Testis (tissue), 3 donors: ENCODE data around the gene ACTA2. TPM values are rescaled to one million over a fixed set of nuclear protein-coding genes. Genes with fewer than 3 reads are reported as not detected.

Experiments
- DNase-seq: peaks from one replicate; pipeline ENCODE4 v3.0.0-alpha.2; 2019
- H3K27ac ChIP-seq, 2 donors: fragments of 200-600 bp; sonication (generic); one replicate each; pipeline ENCODE4 v1.5.1; 2019
- H3K27me3 ChIP-seq: fragments of 200-600 bp; sonication (generic); one replicate; pipeline ENCODE4 v1.5.1; 2019
- H3K36me3 ChIP-seq: fragments of 200-600 bp; sonication (generic); one replicate; pipeline ENCODE4 v1.5.1; 2017; ENCODE audit warnings: low read depth; ENCODE audit errors: missing control alignments
- H3K4me1 ChIP-seq: fragments of 200-600 bp; sonication (generic); one replicate; pipeline ENCODE4 v1.5.1; 2019
- H3K4me3 ChIP-seq, 2 donors: fragments of 200-600 bp; sonication (generic); one replicate each; pipeline ENCODE4 v1.5.1; 2017 to 2019
- H3K9me3 ChIP-seq: fragments of 200-600 bp; sonication (generic); one replicate; pipeline ENCODE4 v1.5.1; 2017
- CTCF ChIP-seq, 3 experiments: fragments of 450-650 bp in 2 of 3; fragments of 200-600 bp in 1 of 3; sonication (generic) in 1 of 3; IDR thresholded peaks; one replicate each; pipeline ENCODE4 v1.5.1; 2016 to 2019; ENCODE audit warnings: antibody characterized with exemption in 3 of 3, mild to moderate bottlenecking in 2 of 3, moderate library complexity in 1 of 3
- POLR2A ChIP-seq: fragments of 450-650 bp; IDR thresholded peaks from one replicate; pipeline ENCODE4 v1.6.1; 2017; ENCODE audit warnings: antibody characterized with exemption, mild to moderate bottlenecking, moderate library complexity
- WGBS, 2 donors: methylation state at CpG; one replicate each; pipeline ENCODE4 v1.1.5; 2018; 5-methylcytosine and 5-hydroxymethylcytosine counted together
- intact Hi-C: fragments of 100-400 bp; cut with DNase I; formaldehyde crosslinking; loops from one replicate; pipeline ENCODE4 v1.15.1; 2023; ENCODE audit warnings: low total_unique reads
- polyA plus RNA-seq: library from polyadenylated mRNA; stranded (reverse); fragments of 350-450 nt; fragmentation: Illumina TruSeq; extraction: RNeasy Lipid Tissue Mini Kit (QIAGEN cat#74804); gene quantifications from one replicate; pipeline ENCODE4 v1.2.3, GENCODE V29; 2014; ENCODE audit warnings: low read depth, low replicate concordance; ENCODE audit not compliant: insufficient read depth
- total RNA-seq, 2 donors: library from RNA; depleted of rRNA; stranded (reverse); fragments of >200 nt; gene quantifications; one replicate each; pipeline ENCODE4 v1.2.3, GENCODE V29; 2016

ACTA2 gene
- total and polyA plus RNA-seq, 3 donors from 2014 or later, result 398 to 939 (median 527) TPM

GRCh38 chr10:88915781-88916180 is 36.8 kb downstream of the ACTA2 start:
- no peak for DNase-seq
- H3K27me3 ChIP-seq, result no peaks in the 10 kb centered on the region
- H3K4me1 ChIP-seq, result no peaks in the 10 kb centered on the region
- no peak for TF ChIP-seq POLR2A
- no peak for TF ChIP-seq CTCF (IDR thresholded peaks at IDR 0.05)
- 81 to 87% methylated on average over 2 of the region's 2 CpGs for whole genome bisulfite sequencing, 2 donors
- no peaks in the 10 kb centered on the region for H3K36me3 ChIP-seq
- no peak overlapping the region for H3K27ac ChIP-seq
- no peak overlapping the region for H3K4me3 ChIP-seq
- H3K9me3 ChIP-seq, result no peaks in the 10 kb centered on the region
- intact Hi-C loops, result no loop called here

GRCh38 chr10:88913788-88914187 is 38.8 kb downstream of the ACTA2 start:
- WGBS, 2 donors, result 52 to 57% methylated on average over 5 of the region's 5 CpGs
- Histone ChIP-seq H3K9me3 (no peaks in the 10 kb centered on the region), H3K27ac (no peak overlapping the region), H3K27me3 (no peaks in the 10 kb centered on the region), H3K4me3 (no peak overlapping the region), H3K4me1 (no peaks in the 10 kb centered on the region), H3K36me3 (no peaks in the 10 kb centered on the region)
- no peak for DNase-seq
- intact Hi-C loops, result no loop called here
- TF ChIP-seq CTCF (IDR thresholded peaks at IDR 0.05) (no peak), POLR2A (no peak)

- no peaks in the 10 kb centered on the region for H3K36me3 ChIP-seq
- H3K27ac ChIP-seq, result no peak overlapping the region
- DNase-seq, result no peak
- intact Hi-C loops, result no loop called here
- TF ChIP-seq CTCF (IDR thresholded peaks at IDR 0.05) (no peak), POLR2A (no peak)
- no peaks in the 10 kb centered on the region for H3K9me3 ChIP-seq
- H3K4me1 ChIP-seq, result no peaks in the 10 kb centered on the region
- H3K4me3 ChIP-seq, result no peak overlapping the region
- WGBS, 2 donors, result 66 to 76% methylated on average over 9 of the region's 9 CpGs
- no peaks in the 10 kb centered on the region for H3K27me3 ChIP-seq
Measured at GRCh38 chr10:88913127-88913526, 39.4 kb downstream of the ACTA2 start.

GRCh38 chr10:88911851-88912250 is 40.7 kb downstream of the ACTA2 start:
- Histone ChIP-seq H3K4me3 (no peak overlapping the region), H3K9me3 (no peaks in the 10 kb centered on the region), H3K27ac (no peak overlapping the region), H3K4me1 (no peaks in the 10 kb centered on the region), H3K27me3 (no peaks in the 10 kb centered on the region), H3K36me3 (no peaks in the 10 kb centered on the region)
- intact Hi-C loops, result no loop called here
- no peak for DNase-seq
- TF ChIP-seq POLR2A (no peak), CTCF (IDR thresholded peaks at IDR 0.05) (no peak)
- 92 to 95% methylated on average over 3 of the region's 3 CpGs for WGBS, 2 donors

GRCh38 chr10:88911116-88911515 is 41.5 kb downstream of the ACTA2 start:
- H3K27me3 ChIP-seq, result no peaks in the 10 kb centered on the region
- intact Hi-C loops, result no loop called here
- WGBS, 2 donors, result 63% methylated on average over 1 of the region's 1 CpG
- H3K4me3 ChIP-seq, result no peak overlapping the region
- no peaks in the 10 kb centered on the region for H3K36me3 ChIP-seq
- no peak for DNase-seq
- H3K4me1 ChIP-seq, result no peaks in the 10 kb centered on the region
- no peak overlapping the region for H3K27ac ChIP-seq
- TF ChIP-seq POLR2A (no peak), CTCF (IDR thresholded peaks at IDR 0.05) (no peak)
- no peaks in the 10 kb centered on the region for H3K9me3 ChIP-seq
